IMR-90 (cell line): Measurements from ENCODE around the gene KCNJ18. TPM values are rescaled to one million over a fixed set of nuclear protein-coding genes. Genes with fewer than 3 reads are reported as not detected.
"Not testable (repeated sequence)": the region's sequence is repeated elsewhere in the genome, so short reads cannot be mapped to it uniquely, and the experiment has no call there.

Source experiments
- ATAC-seq: fragments of 200-7000 bp; cut with Tn5 transposase; 2 replicates; pipeline ENCODE4 v1.9.1; 2020; ENCODE audit warnings: low read depth, mild to moderate bottlenecking, moderate library complexity
- BruUV-seq: library from RNA; stranded (reverse); fragments of 400-500 nt; replicated peaks from 2 replicates; lab custom pipeline; 2021; lab: Mats Ljungman, UMichigan
- CTCF ChIA-PET: fragments of 300-600 bp; formaldehyde crosslinking; extraction: SDS; loops from one replicate; lab custom pipeline; 2021; ENCODE audit warnings: antibody characterized with exemption; lab: Yijun Ruan, JAX
- POLR2A ChIA-PET: fragments of 300-600 bp; sonication (Branson Sonifier 250); formaldehyde crosslinking; loops from one replicate; lab custom pipeline; 2022; ENCODE audit warnings: antibody characterized with exemption; ENCODE audit not compliant: unreplicated experiment; lab: Charles Lee
- DNase-seq: peaks from one replicate; pipeline ENCODE4 v3.0.0; 2013
- H2AFZ ChIP-seq: replicated peaks from 2 replicates; pipeline ENCODE3; 2013; ENCODE audit warnings: low read length, mild to moderate bottlenecking; ENCODE audit not compliant: poor library complexity
- H2AK5ac ChIP-seq: 2 replicates; pipeline ENCODE4 v1.6.1; 2013; ENCODE audit warnings: low read depth, low read length, inconsistent platforms
- H2AK9ac ChIP-seq: replicated peaks from 2 replicates; pipeline ENCODE3; 2013; ENCODE audit warnings: mild to moderate bottlenecking, low read depth, low read length, moderate library complexity; ENCODE audit not compliant: poor library complexity
- H2BK120ac ChIP-seq: 2 replicates; pipeline ENCODE4 v1.6.1; 2013; ENCODE audit warnings: low read depth, low read length, inconsistent platforms
- H2BK15ac ChIP-seq: 3 replicates; pipeline ENCODE4 v1.6.1; 2013; ENCODE audit warnings: low read depth, low read length, inconsistent platforms
- H2BK20ac ChIP-seq: 2 replicates; pipeline ENCODE4 v1.6.1; 2013; ENCODE audit warnings: low read depth, mild to moderate bottlenecking, inconsistent platforms, low read length, moderate library complexity
- H2BK5ac ChIP-seq: 2 replicates; pipeline ENCODE4 v1.6.1; 2013; ENCODE audit warnings: mild to moderate bottlenecking, low read depth, low read length, inconsistent platforms; ENCODE audit not compliant: poor library complexity, severe bottlenecking
- H3K14ac ChIP-seq: replicated peaks from 2 replicates; pipeline ENCODE4 v1.6.1; 2013; ENCODE audit warnings: low read depth, low read length, inconsistent platforms
- H3K18ac ChIP-seq: 2 replicates; pipeline ENCODE4 v1.6.1; 2013; ENCODE audit warnings: low read depth, low read length, control low read depth
- H3K23ac ChIP-seq: 2 replicates; pipeline ENCODE4 v1.6.1; 2013; ENCODE audit warnings: low read depth, low read length, inconsistent platforms
- H3K27ac ChIP-seq: 2 replicates; pipeline ENCODE4 v1.5.1; 2013; ENCODE audit warnings: mild to moderate bottlenecking, control low read depth, low read length; ENCODE audit not compliant: insufficient read depth
- H3K27me3 ChIP-seq: 2 replicates; pipeline ENCODE4 v1.6.1; 2013; ENCODE audit warnings: low read length; ENCODE audit not compliant: control insufficient read depth, insufficient read depth
- H3K36me3 ChIP-seq: 2 replicates; pipeline ENCODE4 v1.6.1; 2013; ENCODE audit warnings: low read length, mixed read lengths; ENCODE audit not compliant: control insufficient read depth, insufficient read depth
- H3K4ac ChIP-seq: 2 replicates; pipeline ENCODE4 v1.6.1; 2013; ENCODE audit warnings: low read depth, low read length, inconsistent platforms
- H3K4me1 ChIP-seq: 2 replicates; pipeline ENCODE4 v1.6.1; 2013; ENCODE audit warnings: low read length, mixed read lengths; ENCODE audit not compliant: control insufficient read depth, insufficient read depth
- H3K4me2 ChIP-seq: 2 replicates; pipeline ENCODE4 v1.6.1; 2013; ENCODE audit warnings: low read depth, mild to moderate bottlenecking, control low read depth, low read length, moderate library complexity
- H3K4me3 ChIP-seq: 2 replicates; pipeline ENCODE4 v1.5.1; 2013; ENCODE audit warnings: low read depth, mild to moderate bottlenecking, control low read depth, low read length, moderate library complexity; ENCODE audit not compliant: insufficient read depth
- H3K56ac ChIP-seq: 2 replicates; pipeline ENCODE4 v1.6.1; 2013; ENCODE audit warnings: low read length, inconsistent platforms; ENCODE audit not compliant: insufficient read depth; ENCODE audit errors: extremely low read depth
- H3K79me1 ChIP-seq, 2 experiments: 2 replicates each; pipeline ENCODE4 v1.6.1; 2013; ENCODE audit warnings: low read length in 2 of 2, inconsistent platforms in 1 of 2, low read depth in 1 of 2
- H3K9ac ChIP-seq: 2 replicates; pipeline ENCODE4 v1.6.1; 2013; ENCODE audit warnings: low read depth, low read length, control low read depth
- H3K9me1 ChIP-seq: 2 replicates; pipeline ENCODE4 v1.6.1; 2013; ENCODE audit warnings: low read length, inconsistent platforms; ENCODE audit not compliant: insufficient read depth
- H3K9me3 ChIP-seq: 2 replicates; pipeline ENCODE4 v1.6.1; 2013; ENCODE audit warnings: low read length; ENCODE audit not compliant: control insufficient read depth, insufficient read depth
- H4K20me1 ChIP-seq: 2 replicates; pipeline ENCODE4 v1.6.1; 2013; ENCODE audit warnings: low read length, inconsistent platforms; ENCODE audit not compliant: insufficient read depth
- H4K5ac ChIP-seq: 2 replicates; pipeline ENCODE4 v1.6.1; 2013; ENCODE audit warnings: mild to moderate bottlenecking, low read depth, low read length, control low read depth
- H4K8ac ChIP-seq, 2 experiments: 2 replicates each; pipeline ENCODE4 v1.6.1; 2013; ENCODE audit warnings: low read depth in 2 of 2, low read length in 2 of 2, control low read depth in 1 of 2, inconsistent platforms in 1 of 2
- H4K91ac ChIP-seq: 2 replicates; pipeline ENCODE4 v1.6.1; 2013; ENCODE audit warnings: low read depth, low read length, inconsistent platforms; ENCODE audit not compliant: insufficient read depth
- WGBS, 2 experiments: methylation state at CpG; one replicate each; pipeline versions ENCODE4 v1.1.5 to v1.1.7; 2013; ENCODE audit warnings: missing lambda C conversion rate in 2 of 2; ENCODE audit not compliant: insufficient read length in 1 of 2; ENCODE audit errors: extremely low coverage in 2 of 2; 5-methylcytosine and 5-hydroxymethylcytosine counted together
- dilution Hi-C: fragments of 300-500 bp; cut with HindIII; formaldehyde crosslinking; loops from one replicate; pipeline ENCODE4 v1.14.3; 2018; ENCODE audit warnings: low sequenced_read_pairs; ENCODE audit not compliant: unreplicated experiment
- in situ Hi-C: fragments of 300-500 bp; cut with MboI; formaldehyde crosslinking; loops from 3 replicates; pipeline ENCODE4 v1.14.3; 2019; ENCODE audit warnings: low sequenced_read_pairs, inconsistent platforms, mixed read lengths
- intact Hi-C: fragments of 100-400 bp; cut with micrococcal nuclease; formaldehyde crosslinking; loops from 2 replicates; pipeline ENCODE4 v1.10.0; 2022
- polyA plus RNA-seq, 3 experiments: library from polyadenylated mRNA; depleted of rRNA; stranded (reverse); fragments of >200 nt; gene quantifications; 2 replicates each; pipeline ENCODE4 v1.2.3, GENCODE V29; 2012; ENCODE audit warnings: low replicate concordance in 1 of 3
- total RNA-seq: library from RNA; depleted of rRNA; stranded (reverse); fragments of >200 nt; gene quantifications from 2 replicates; pipeline ENCODE4 v1.2.3, GENCODE V29; 2012

Gene KCNJ18
- total and polyA plus RNA-seq, 2 of the 4 experiments (the other 2 are of a cell fraction): not detected

GRCh38 chr17:21674891-21675738, 17.2 kb upstream of the KCNJ18 start:
- CTCF ChIA-PET, H3K27me3 ChIP-seq: not testable (repeated sequence)

GRCh38 chr17:21675739-21676130, 16.6 kb upstream of the KCNJ18 start:
- H3K4me2 ChIP-seq, H4K91ac ChIP-seq, H3K9me1 ChIP-seq, H4K20me1 ChIP-seq, DNase-seq, H4K8ac ChIP-seq, H3K4me3 ChIP-seq, BruUV-seq, H3K23ac ChIP-seq, H3K27me3 ChIP-seq, H2AK5ac ChIP-seq, H3K18ac ChIP-seq, H3K79me1 ChIP-seq, dilution Hi-C loops, H3K4me1 ChIP-seq, H3K9ac ChIP-seq, H3K4ac ChIP-seq, intact Hi-C loops, POLR2A ChIA-PET, CTCF ChIA-PET, H4K5ac ChIP-seq, H3K56ac ChIP-seq, H3K27ac ChIP-seq, ATAC-seq, in situ Hi-C loops, H2BK20ac ChIP-seq, H2BK120ac ChIP-seq, H2BK5ac ChIP-seq, H2BK15ac ChIP-seq, H3K14ac ChIP-seq, H3K36me3 ChIP-seq, H2AFZ ChIP-seq, H2AK9ac ChIP-seq: not testable (repeated sequence)
- peaks cover 59% of the 10 kb centered on the region for H3K9me3 ChIP-seq
- WGBS, 2 experiments: 61% methylated on average over 3 of the region's 3 CpGs; no CpG with 5 or more reads in 1 of the 2 experiments

More at GRCh38 chr17:21674891-21675738, 17.2 kb upstream of the KCNJ18 start:
- H2BK15ac ChIP-seq, H3K9ac ChIP-seq, H3K79me1 ChIP-seq, H3K4ac ChIP-seq, H4K5ac ChIP-seq, BruUV-seq, intact Hi-C loops, H4K8ac ChIP-seq, H3K23ac ChIP-seq, H2AK5ac ChIP-seq, H2BK5ac ChIP-seq, dilution Hi-C loops, H3K4me2 ChIP-seq, DNase-seq, H3K27ac ChIP-seq, H4K91ac ChIP-seq, in situ Hi-C loops, H4K20me1 ChIP-seq, H3K14ac ChIP-seq, H3K4me3 ChIP-seq, H2AK9ac ChIP-seq, H2BK120ac ChIP-seq, H3K36me3 ChIP-seq, H3K18ac ChIP-seq, H3K56ac ChIP-seq, H2AFZ ChIP-seq, H3K9me1 ChIP-seq, H3K4me1 ChIP-seq, POLR2A ChIA-PET, H2BK20ac ChIP-seq, ATAC-seq: not testable (repeated sequence)
- H3K9me3 ChIP-seq: peaks cover 56% of the 10 kb centered on the region
- 50% methylated on average over 7 of the region's 17 CpGs; no CpG with 5 or more reads in 1 of the 2 experiments for WGBS, 2 experiments
